ENCODE results near the gene PKN3.

- TF ChIP-seq, protein P1, sequence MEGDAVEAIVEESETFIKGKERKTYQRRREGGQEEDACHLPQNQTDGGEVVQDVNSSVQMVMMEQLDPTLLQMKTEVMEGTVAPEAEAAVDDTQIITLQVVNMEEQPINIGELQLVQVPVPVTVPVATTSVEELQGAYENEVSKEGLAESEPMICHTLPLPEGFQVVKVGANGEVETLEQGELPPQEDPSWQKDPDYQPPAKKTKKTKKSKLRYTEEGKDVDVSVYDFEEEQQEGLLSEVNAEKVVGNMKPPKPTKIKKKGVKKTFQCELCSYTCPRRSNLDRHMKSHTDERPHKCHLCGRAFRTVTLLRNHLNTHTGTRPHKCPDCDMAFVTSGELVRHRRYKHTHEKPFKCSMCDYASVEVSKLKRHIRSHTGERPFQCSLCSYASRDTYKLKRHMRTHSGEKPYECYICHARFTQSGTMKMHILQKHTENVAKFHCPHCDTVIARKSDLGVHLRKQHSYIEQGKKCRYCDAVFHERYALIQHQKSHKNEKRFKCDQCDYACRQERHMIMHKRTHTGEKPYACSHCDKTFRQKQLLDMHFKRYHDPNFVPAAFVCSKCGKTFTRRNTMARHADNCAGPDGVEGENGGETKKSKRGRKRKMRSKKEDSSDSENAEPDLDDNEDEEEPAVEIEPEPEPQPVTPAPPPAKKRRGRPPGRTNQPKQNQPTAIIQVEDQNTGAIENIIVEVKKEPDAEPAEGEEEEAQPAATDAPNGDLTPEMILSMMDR (IDR thresholded peaks at IDR 0.05; ENCODE audit: low read length) = no peak
- TF ChIP-seq EZH2 (IDR thresholded peaks at IDR 0.05; ENCODE audit: borderline replicate concordance, low read length) = no peak
Measured at GRCh38 chr9:128765499-128765898, 63.2 kb downstream of the PKN3 start.

Measured in OCI-LY1 (cell line).